ENCODE measurements around the gene SREBF1. TPM values are rescaled to one million over a fixed set of nuclear protein-coding genes. Genes with fewer than 3 reads are reported as not detected.

Gene SREBF1
- total RNA-seq, 1 donor from 2014 or later: 23.0 TPM

DNA sequence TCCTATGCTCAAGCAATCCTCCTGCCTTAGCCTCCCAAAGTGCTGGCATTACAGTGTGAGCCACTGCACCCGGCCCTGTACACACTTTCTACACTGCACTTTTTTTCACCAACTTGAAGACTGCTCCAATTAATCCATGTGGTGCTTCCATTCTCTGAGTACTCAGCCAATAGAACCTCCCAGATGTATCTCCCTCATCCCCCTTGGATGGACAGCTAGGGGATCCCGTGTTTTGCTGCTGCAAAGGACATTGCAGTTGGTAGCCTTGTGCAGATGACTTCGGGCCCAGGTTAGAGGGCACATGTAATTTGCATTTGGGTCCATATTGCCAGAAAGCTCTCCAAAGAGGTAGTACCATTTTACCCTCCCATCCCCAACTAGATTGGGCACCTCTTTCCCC lies 59.9 kb downstream of the SREBF1 start:
- Histone ChIP-seq H3K4me3 (ENCODE audit: low read length in 3 of 3) (no peak overlapping the region), H3K27me3 (ENCODE audit: control insufficient read depth in 3 of 3, insufficient read depth in 3 of 3, low read length in 3 of 3) (no peaks in the 10 kb centered on the region), H3K27ac (ENCODE audit: low read depth, low read length) (no peak overlapping the region), H3K9ac (ENCODE audit: low read depth in 1 of 3, low read length in 3 of 3) (peak overlapping the region in 1 of 3 donors; percentile 25), H3K36me3 (ENCODE audit: control insufficient read depth in 3 of 3, insufficient read depth in 3 of 3, low read length in 3 of 3) (no peaks in the 10 kb centered on the region), H3K9me3 (ENCODE audit: control insufficient read depth in 3 of 3, low read length in 3 of 3) (no peaks in the 10 kb centered on the region), H3K4me1 (ENCODE audit: control insufficient read depth in 3 of 3, insufficient read depth in 3 of 3, low read length in 3 of 3) (peaks cover 50 to 63% (median 61%) of the 10 kb centered on the region in 3 donors)

DNA sequence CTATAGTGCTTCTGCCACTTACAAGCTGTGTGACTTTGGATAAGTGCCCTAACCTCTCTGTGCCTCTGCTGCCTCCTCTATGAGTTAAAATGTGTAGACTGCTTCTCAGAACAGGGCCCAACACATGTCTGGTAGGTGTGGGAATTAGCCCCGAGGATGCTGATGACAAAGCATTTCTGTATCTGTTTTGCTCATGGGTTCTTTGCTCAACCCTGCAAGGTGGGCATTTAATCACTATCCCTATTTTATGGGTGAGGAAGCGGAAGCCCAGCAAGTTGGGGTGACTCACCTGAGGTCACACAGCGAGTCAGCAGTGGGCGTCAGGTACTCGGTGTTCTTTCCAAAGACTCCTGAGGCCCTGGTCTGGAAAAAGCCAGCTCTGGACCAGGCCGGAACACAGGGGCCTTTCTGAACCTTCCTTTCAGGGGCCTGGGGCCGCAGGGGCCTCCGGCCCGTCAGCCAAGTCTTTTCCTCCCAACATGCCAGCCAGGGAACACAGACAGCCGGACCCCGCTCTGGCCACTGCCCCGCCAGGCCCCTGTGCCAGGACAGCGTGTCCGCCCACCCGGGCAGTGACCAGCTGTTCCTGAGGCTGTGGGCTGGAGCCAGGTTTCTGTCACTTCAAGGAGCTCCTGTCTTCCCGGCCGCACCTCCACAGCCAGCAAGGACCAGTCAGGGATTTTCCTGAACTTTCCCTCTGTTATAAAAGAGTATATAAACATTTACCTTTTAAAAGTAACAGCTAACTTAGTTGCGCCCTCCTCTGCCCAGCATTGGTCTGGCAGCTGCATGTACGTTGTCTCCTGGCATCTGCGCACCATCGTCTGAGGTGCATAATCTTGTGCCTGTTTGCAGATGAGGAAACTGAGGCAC lies 62.5 kb downstream of the SREBF1 start:
- Histone ChIP-seq H3K36me3 (ENCODE audit: control insufficient read depth in 3 of 3, insufficient read depth in 3 of 3, low read length in 3 of 3) (no peaks in the 10 kb centered on the region), H3K27me3 (ENCODE audit: control insufficient read depth in 3 of 3, insufficient read depth in 3 of 3, low read length in 3 of 3) (no peaks in the 10 kb centered on the region), H3K9me3 (ENCODE audit: control insufficient read depth in 3 of 3, low read length in 3 of 3) (no peaks in the 10 kb centered on the region), H3K4me3 (ENCODE audit: low read length in 3 of 3) (peak overlapping the region; percentile 60 to 76 (median 69)), H3K27ac (ENCODE audit: low read depth, low read length) (peak overlapping the region; percentile 82), H3K9ac (ENCODE audit: low read depth in 1 of 3, low read length in 3 of 3) (peak overlapping the region; percentile 73 to 81 (median 77)), H3K4me1 (ENCODE audit: control insufficient read depth in 3 of 3, insufficient read depth in 3 of 3, low read length in 3 of 3) (peaks cover 44 to 71% (median 68%) of the 10 kb centered on the region in 3 donors)

DNA sequence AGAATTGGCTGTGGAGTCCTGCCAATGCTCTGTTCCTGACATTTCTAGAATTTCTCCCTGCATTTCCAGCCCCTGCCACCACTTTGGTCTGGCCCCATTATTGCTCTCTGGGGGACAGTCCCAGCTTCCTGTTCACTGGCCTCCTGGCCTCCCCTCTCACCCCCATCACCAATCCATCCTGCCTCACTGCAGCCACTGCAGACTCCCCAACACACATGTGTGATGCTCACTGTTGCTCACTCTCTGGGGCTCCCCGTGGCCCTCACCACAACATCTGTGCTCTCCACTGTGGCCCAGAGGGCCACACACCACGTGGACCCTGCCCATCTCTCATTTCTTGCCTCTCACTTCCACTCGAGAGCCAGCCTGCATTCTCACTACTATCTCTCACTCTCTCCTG lies 64.6 kb downstream of the SREBF1 start:
- Histone ChIP-seq H3K9me3 (ENCODE audit: control insufficient read depth in 3 of 3, low read length in 3 of 3) (no peaks in the 10 kb centered on the region), H3K4me1 (ENCODE audit: control insufficient read depth in 3 of 3, insufficient read depth in 3 of 3, low read length in 3 of 3) (peaks cover 46 to 75% (median 68%) of the 10 kb centered on the region in 3 donors), H3K36me3 (ENCODE audit: control insufficient read depth in 3 of 3, insufficient read depth in 3 of 3, low read length in 3 of 3) (no peaks in the 10 kb centered on the region), H3K9ac (ENCODE audit: low read depth in 1 of 3, low read length in 3 of 3) (peak overlapping the region in 1 of 3 donors; percentile 57), H3K27me3 (ENCODE audit: control insufficient read depth in 3 of 3, insufficient read depth in 3 of 3, low read length in 3 of 3) (no peaks in the 10 kb centered on the region), H3K4me3 (ENCODE audit: low read length in 3 of 3) (no peak overlapping the region), H3K27ac (ENCODE audit: low read depth, low read length) (no peak overlapping the region)

DNA sequence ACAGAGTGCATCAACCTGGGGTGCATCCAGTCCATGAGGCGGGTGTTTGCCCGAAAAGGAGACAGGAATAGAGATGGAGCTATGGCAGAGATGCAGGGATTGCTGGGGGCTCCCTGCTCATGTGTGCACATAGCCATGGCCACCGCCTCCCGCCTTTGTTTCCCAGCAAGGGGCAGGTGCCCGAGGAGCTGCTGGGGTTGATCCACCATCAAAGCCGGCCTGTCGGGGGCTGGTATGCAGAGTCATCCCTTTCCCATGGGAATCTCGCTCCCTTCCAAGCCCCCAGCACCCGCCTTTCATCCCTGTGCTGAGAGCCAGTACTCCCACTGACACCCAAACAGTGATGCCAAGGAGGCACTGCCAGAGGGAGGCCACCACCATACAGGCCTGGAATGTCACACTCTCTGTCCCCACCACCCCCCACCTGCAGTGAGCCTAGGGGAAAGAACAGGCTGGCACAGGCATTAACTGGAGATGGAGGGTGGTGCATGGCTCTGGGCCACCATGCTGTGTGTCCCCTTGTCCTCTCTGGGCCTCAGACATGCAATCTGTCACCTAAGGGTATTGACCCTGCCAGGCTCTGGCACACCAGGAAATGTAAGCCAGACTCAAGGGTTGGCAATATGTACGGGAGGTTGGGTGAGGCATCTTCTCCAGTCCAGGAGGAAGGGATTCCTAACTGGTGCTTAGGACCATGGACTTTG lies 65.1 kb downstream of the SREBF1 start:
- Histone ChIP-seq H3K9me3 (ENCODE audit: control insufficient read depth in 3 of 3, low read length in 3 of 3) (no peaks in the 10 kb centered on the region), H3K36me3 (ENCODE audit: control insufficient read depth in 3 of 3, insufficient read depth in 3 of 3, low read length in 3 of 3) (no peaks in the 10 kb centered on the region), H3K27me3 (ENCODE audit: control insufficient read depth in 3 of 3, insufficient read depth in 3 of 3, low read length in 3 of 3) (no peaks in the 10 kb centered on the region), H3K4me3 (ENCODE audit: low read length in 3 of 3) (no peak overlapping the region), H3K27ac (ENCODE audit: low read depth, low read length) (no peak overlapping the region), H3K4me1 (ENCODE audit: control insufficient read depth in 3 of 3, insufficient read depth in 3 of 3, low read length in 3 of 3) (peaks cover 51 to 79% (median 73%) of the 10 kb centered on the region in 3 donors), H3K9ac (ENCODE audit: low read depth in 1 of 3, low read length in 3 of 3) (peak overlapping the region in 1 of 3 donors; percentile 9)

DNA sequence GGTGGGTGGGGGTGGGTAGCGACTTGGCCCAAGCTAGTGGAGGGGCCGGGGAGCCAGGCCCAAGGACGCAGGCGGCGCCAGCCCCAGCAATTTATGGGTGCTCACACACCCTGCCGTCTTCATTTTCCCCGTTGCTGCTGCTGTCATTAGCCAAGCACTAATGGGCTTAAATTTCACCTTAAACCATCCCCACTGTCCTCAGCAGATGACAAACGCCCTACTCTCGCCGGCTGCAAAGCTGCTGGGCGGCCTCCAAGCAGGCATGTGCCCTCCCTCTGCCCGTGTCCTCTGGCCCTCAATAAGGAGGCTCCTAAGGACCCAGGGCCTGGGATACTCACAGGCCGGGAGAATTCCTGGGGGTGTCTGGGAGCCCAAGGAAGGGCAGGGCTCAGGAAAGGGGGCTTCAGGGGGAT lies 66.1 kb downstream of the SREBF1 start:
- Histone ChIP-seq H3K4me1 (ENCODE audit: control insufficient read depth in 3 of 3, insufficient read depth in 3 of 3, low read length in 3 of 3) (peaks cover 58 to 89% (median 81%) of the 10 kb centered on the region in 3 donors), H3K27me3 (ENCODE audit: control insufficient read depth in 3 of 3, insufficient read depth in 3 of 3, low read length in 3 of 3) (no peaks in the 10 kb centered on the region), H3K36me3 (ENCODE audit: control insufficient read depth in 3 of 3, insufficient read depth in 3 of 3, low read length in 3 of 3) (no peaks in the 10 kb centered on the region), H3K27ac (ENCODE audit: low read depth, low read length) (peak overlapping the region; percentile 73), H3K9ac (ENCODE audit: low read depth in 1 of 3, low read length in 3 of 3) (peak overlapping the region in 2 of 3 donors; percentile 2 to 73), H3K9me3 (ENCODE audit: control insufficient read depth in 3 of 3, low read length in 3 of 3) (no peaks in the 10 kb centered on the region), H3K4me3 (ENCODE audit: low read length in 3 of 3) (peak overlapping the region in 1 of 3 donors; percentile 6)

DNA sequence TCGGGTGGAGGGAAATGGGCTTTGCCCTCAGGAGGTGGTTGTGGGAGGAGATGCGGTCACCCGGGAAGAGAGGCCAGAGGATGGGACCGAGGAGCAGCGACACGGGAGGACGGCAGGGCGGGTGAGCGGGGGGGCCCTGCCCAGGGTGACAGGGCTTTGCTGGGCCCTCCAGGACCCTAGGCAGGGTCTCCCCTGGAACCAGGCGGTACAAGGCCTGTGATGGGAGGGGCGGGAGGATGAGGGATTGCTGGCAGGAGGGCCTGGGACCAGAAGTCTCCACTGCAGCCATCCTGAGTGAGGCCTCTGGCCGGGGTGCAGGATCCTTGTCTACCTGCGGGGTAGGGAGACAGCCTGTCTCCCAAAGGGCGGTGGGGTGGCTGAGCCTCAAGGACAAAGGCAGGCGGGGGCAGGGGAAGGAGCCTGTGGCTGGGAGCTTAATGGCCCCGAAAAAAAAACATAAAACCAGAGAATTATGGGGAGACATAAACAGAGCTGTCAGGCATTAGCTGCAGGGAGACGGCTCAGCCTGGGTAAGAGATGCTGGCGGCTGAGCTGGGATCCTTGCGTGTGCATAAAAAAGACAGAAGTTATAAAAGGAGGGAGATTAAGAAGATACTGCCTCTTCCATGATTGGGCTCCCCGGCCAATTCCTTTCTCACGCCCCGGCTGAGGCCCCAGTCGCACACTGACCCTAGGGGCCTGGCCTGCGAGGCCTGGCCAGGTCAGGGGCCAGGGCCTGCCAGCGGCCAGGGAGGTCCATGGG lies 66.7 kb downstream of the SREBF1 start:
- no peaks in the 10 kb centered on the region for H3K27me3 ChIP-seq (ENCODE audit: control insufficient read depth in 3 of 3, insufficient read depth in 3 of 3, low read length in 3 of 3)
- H3K4me3 ChIP-seq (ENCODE audit: low read length in 3 of 3): no peak overlapping the region
- peaks cover 0 to 4% (median 2%) of the 10 kb centered on the region in 3 donors for H3K36me3 ChIP-seq (ENCODE audit: control insufficient read depth in 3 of 3, insufficient read depth in 3 of 3, low read length in 3 of 3)
- no peaks in the 10 kb centered on the region for H3K9me3 ChIP-seq (ENCODE audit: control insufficient read depth in 3 of 3, low read length in 3 of 3)
- H3K9ac ChIP-seq (ENCODE audit: low read depth in 1 of 3, low read length in 3 of 3): peak overlapping the region in 2 of 3 donors; percentile 5 to 73
- H3K27ac ChIP-seq (ENCODE audit: low read depth, low read length): peak overlapping the region; percentile 73
- peaks cover 59 to 94% (median 82%) of the 10 kb centered on the region in 3 donors for H3K4me1 ChIP-seq (ENCODE audit: control insufficient read depth in 3 of 3, insufficient read depth in 3 of 3, low read length in 3 of 3)

DNA sequence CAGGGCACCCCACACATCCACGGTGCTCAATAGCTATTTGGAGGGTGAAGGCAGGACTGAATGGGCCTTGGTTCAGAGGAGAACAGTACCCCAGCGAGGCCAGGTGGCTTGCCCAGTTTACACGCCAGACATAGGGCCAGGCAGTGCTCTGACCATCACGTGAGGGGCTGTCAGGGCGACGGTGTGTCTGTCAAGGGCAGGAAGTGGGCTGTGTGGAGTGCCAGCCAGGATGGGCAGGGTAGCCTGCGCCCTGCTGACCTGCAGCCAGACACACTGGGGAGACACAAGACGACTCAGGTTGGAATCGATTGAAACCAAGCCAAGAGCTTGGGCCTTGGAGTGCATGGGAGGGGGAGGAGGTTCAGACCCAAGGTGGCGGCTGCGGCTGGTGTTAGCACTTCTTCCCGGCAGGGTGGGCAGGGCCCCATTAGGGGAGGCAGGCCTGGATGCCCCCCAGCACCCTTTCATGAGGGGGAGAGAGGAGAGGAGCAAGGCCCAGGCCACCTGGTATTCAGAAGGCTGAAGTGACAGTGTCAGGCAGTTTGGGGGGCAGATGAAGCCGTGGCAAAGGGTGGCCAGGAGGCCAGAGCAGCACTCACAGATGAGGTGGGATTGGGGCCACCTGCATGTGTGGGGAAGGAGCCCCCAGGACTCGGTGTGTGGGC lies 68.2 kb downstream of the SREBF1 start:
- peak overlapping the region in 1 of 3 donors; percentile 35 for H3K4me3 ChIP-seq (ENCODE audit: low read length in 3 of 3)
- H3K27me3 ChIP-seq (ENCODE audit: control insufficient read depth in 3 of 3, insufficient read depth in 3 of 3, low read length in 3 of 3): no peaks in the 10 kb centered on the region
- H3K4me1 ChIP-seq (ENCODE audit: control insufficient read depth in 3 of 3, insufficient read depth in 3 of 3, low read length in 3 of 3): peaks cover 48 to 85% (median 77%) of the 10 kb centered on the region in 3 donors
- H3K9ac ChIP-seq (ENCODE audit: low read depth in 1 of 3, low read length in 3 of 3): peak overlapping the region; percentile 42 to 73 (median 51)
- H3K36me3 ChIP-seq (ENCODE audit: control insufficient read depth in 3 of 3, insufficient read depth in 3 of 3, low read length in 3 of 3): peaks cover 0 to 4% (median 2%) of the 10 kb centered on the region in 3 donors
- no peak overlapping the region for H3K27ac ChIP-seq (ENCODE audit: low read depth, low read length)
- H3K9me3 ChIP-seq (ENCODE audit: control insufficient read depth in 3 of 3, low read length in 3 of 3): no peaks in the 10 kb centered on the region

DNA sequence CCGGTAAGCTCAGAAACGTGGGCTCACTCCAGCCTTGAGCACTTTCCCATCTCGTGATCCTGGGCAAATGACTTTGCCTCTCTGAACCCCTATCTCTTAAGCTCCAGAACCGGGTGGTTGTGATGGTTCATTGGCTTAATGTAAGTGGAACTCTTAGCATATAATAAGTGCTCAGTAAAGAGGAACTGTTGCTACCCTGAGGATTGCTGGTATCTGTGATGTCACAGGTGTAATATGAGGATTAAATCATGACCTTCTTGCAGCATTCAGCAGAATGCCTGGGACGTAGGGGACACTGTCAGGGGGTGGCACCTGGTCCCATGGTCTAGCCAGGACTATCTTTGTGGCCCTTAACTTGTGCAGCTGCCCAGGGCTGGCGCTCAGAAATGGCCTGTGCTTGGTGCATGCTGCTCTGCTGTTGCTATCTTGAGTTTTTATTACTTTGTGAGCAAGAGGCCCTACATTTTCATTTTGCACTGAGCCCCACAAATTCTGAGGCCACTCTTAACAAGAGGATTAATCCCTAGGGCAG lies 68.8 kb downstream of the SREBF1 start:
- no peak overlapping the region for H3K27ac ChIP-seq (ENCODE audit: low read depth, low read length)
- H3K4me3 ChIP-seq (ENCODE audit: low read length in 3 of 3): peak overlapping the region in 1 of 3 donors; percentile 35
- H3K4me1 ChIP-seq (ENCODE audit: control insufficient read depth in 3 of 3, insufficient read depth in 3 of 3, low read length in 3 of 3): peaks cover 51 to 86% (median 75%) of the 10 kb centered on the region in 3 donors

More for the DNA sequence above, 68.8 kb downstream of the SREBF1 start:
- no peaks in the 10 kb centered on the region for H3K9me3 ChIP-seq (ENCODE audit: control insufficient read depth in 3 of 3, low read length in 3 of 3)
- H3K27me3 ChIP-seq (ENCODE audit: control insufficient read depth in 3 of 3, insufficient read depth in 3 of 3, low read length in 3 of 3): no peaks in the 10 kb centered on the region
- peaks cover 0 to 4% (median 2%) of the 10 kb centered on the region in 3 donors for H3K36me3 ChIP-seq (ENCODE audit: control insufficient read depth in 3 of 3, insufficient read depth in 3 of 3, low read length in 3 of 3)
- H3K9ac ChIP-seq (ENCODE audit: low read depth in 1 of 3, low read length in 3 of 3): peak overlapping the region; percentile 33 to 73 (median 51)
